GM23248 (cell line): ENCODE measurements around the gene PAX1. TPM values are rescaled to one million over a fixed set of nuclear protein-coding genes. Genes with fewer than 3 reads are reported as not detected.

Source experiments
- DNase-seq: peaks from one replicate; pipeline ENCODE4 v3.0.0-alpha.2; 2015
- H2AFZ ChIP-seq: fragments of 200-600 bp; sonication (generic); 2 replicates; pipeline ENCODE4 v1.6.1; 2016; ENCODE audit warnings: antibody characterized with exemption
- H3F3A ChIP-seq: fragments of 200-600 bp; sonication (generic); 2 replicates; pipeline ENCODE4 v1.6.1; 2016; ENCODE audit warnings: mild to moderate bottlenecking, antibody characterized with exemption, mixed run types; ENCODE audit not compliant: insufficient read depth
- H3K27ac ChIP-seq: fragments of 200-600 bp; sonication (generic); 2 replicates; pipeline ENCODE4 v1.5.1; 2016; ENCODE audit warnings: mild to moderate bottlenecking
- H3K27me3 ChIP-seq: fragments of 200-600 bp; sonication (generic); replicated peaks from 2 replicates; pipeline ENCODE4 v1.6.1; 2016; ENCODE audit warnings: mild to moderate bottlenecking; ENCODE audit not compliant: insufficient read depth
- H3K36me3 ChIP-seq: fragments of 200-600 bp; sonication (generic); 2 replicates; pipeline ENCODE4 v1.6.1; 2016; ENCODE audit warnings: low read depth, mild to moderate bottlenecking
- H3K4me1 ChIP-seq: fragments of 200-600 bp; sonication (generic); 2 replicates; pipeline ENCODE4 v1.6.1; 2016; ENCODE audit warnings: mild to moderate bottlenecking; ENCODE audit not compliant: insufficient read depth
- H3K4me2 ChIP-seq: fragments of 200-600 bp; sonication (generic); one replicate; pipeline ENCODE4 v1.6.1; 2016; ENCODE audit warnings: mild to moderate bottlenecking; ENCODE audit not compliant: unreplicated experiment
- H3K4me3 ChIP-seq: fragments of 200-600 bp; sonication (generic); 2 replicates; pipeline ENCODE4 v1.5.1; 2016; ENCODE audit warnings: mild to moderate bottlenecking
- H3K79me2 ChIP-seq: fragments of 200-600 bp; sonication (generic); 2 replicates; pipeline ENCODE4 v1.6.1; 2016; ENCODE audit warnings: mild to moderate bottlenecking; ENCODE audit not compliant: insufficient read depth
- H3K9ac ChIP-seq: fragments of 200-600 bp; sonication (generic); 2 replicates; pipeline ENCODE4 v1.6.1; 2016; ENCODE audit warnings: mild to moderate bottlenecking
- H3K9me2 ChIP-seq: fragments of 200-600 bp; sonication (generic); 2 replicates; pipeline ENCODE4 v1.6.1; 2016; ENCODE audit warnings: mixed run types, mild to moderate bottlenecking, moderate library complexity; ENCODE audit not compliant: insufficient read depth
- H3K9me3 ChIP-seq: fragments of 200-600 bp; sonication (generic); one replicate; pipeline ENCODE4 v1.6.1; 2017; ENCODE audit warnings: low read depth
- H4K20me1 ChIP-seq: fragments of 200-600 bp; sonication (generic); 2 replicates; pipeline ENCODE4 v1.6.0; 2016; ENCODE audit not compliant: insufficient read depth
- EZH2 ChIP-seq: fragments of 200-600 bp; sonication (generic); IDR thresholded peaks from 2 replicates; pipeline ENCODE4 v1.6.1; 2018; ENCODE audit warnings: antibody characterized with exemption, mild to moderate bottlenecking; ENCODE audit not compliant: insufficient read depth, poor library complexity, severe bottlenecking
- EZH2phosphoT487 ChIP-seq: fragments of 200-600 bp; sonication (generic); IDR thresholded peaks from 2 replicates; pipeline ENCODE4 v1.6.1; 2018; ENCODE audit warnings: antibody characterized with exemption, moderate library complexity, mild to moderate bottlenecking, low read depth; ENCODE audit not compliant: insufficient read depth
- WGBS, 2 experiments: methylation state at CpG; one replicate each; pipeline ENCODE4 v1.1.6; 2015 to 2017; ENCODE audit warnings: low lambda C conversion rate in 2 of 2, low coverage in 1 of 2; ENCODE audit errors: missing lambda C conversion rate in 2 of 2; 5-methylcytosine and 5-hydroxymethylcytosine counted together
- in situ Hi-C: fragments of 300-500 bp; cut with MboI; formaldehyde crosslinking; loops from 2 replicates; pipeline ENCODE4 v1.15.0; 2020
- polyA plus RNA-seq: library from polyadenylated mRNA; unstranded; fragments of >200 nt; fragmentation: Nextera tagmentation; extraction: Ambion mirVana; gene quantifications from 2 replicates; pipeline ENCODE4 v1.2.1, GENCODE V29; 2016
- total RNA-seq: library from RNA; depleted of rRNA; stranded (reverse); fragments of >200 nt; shearing (Covaris generic); gene quantifications from 2 replicates; pipeline ENCODE4 v1.2.3, GENCODE V29; 2014

Gene PAX1
- total and polyA plus RNA-seq, 2 experiments from 2014 or later: not detected

DNA sequence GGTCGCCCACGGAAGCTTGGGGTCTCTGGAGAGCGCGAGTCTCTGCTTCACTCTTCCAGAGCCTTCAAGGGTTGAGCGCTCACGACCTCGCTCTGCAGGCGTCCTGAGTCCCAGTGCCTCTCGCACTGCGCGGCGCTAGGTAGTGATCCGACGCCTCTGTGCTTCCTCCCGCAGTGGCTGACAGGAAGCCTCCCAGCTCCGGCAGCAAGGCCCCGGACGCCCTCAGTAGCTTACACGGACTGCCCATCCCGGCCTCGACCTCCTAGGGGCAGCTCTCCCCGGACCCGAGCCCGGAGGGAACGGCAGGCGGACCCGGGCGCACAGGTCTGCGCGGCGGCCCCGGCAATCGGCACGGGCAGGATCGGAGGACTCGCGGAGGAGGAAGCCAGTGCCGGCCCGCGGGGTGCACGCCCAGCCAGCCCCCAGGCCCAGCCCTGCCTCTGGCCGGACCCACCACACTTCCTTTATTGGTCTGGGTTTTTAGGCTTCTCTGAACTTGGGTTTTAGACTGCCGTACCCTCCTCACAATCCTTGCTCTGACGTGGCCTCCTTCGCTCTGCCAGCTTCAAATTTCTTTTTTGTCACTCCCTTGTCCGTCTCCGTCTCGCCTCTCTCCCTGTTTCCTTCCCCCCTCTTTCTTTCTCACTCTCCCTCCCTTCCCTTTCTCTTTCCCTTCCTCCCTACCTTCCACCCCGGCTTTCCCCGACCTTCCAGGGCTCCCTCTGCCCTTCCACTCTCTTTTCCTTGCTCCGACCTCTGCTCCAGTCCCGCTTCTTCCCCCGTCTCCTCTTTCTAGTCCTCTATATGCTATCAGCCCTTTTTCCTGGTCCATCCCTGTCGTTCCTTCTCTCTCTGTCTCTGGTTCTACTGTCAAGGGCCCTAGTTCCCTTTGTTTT lies 9.1 kb downstream of the PAX1 start:
- H2AFZ ChIP-seq: no peak overlapping the region
- no peaks in the 10 kb centered on the region for H3K79me2 ChIP-seq
- no peaks in the 10 kb centered on the region for H3K9me2 ChIP-seq
- no peaks in the 10 kb centered on the region for H4K20me1 ChIP-seq
- 71 to 77% methylated on average over 47 to 54 of the region's 54 CpGs for WGBS, 2 experiments
- TF ChIP-seq EZH2phosphoT487 (no peak), EZH2 (no peak)
- H3K4me2 ChIP-seq: no peak overlapping the region
- H3K4me1 ChIP-seq: no peaks in the 10 kb centered on the region
- no peak overlapping the region for H3K9ac ChIP-seq
- H3K27ac ChIP-seq: no peak overlapping the region
- no peaks in the 10 kb centered on the region for H3K9me3 ChIP-seq
- DNase-seq: no peak
- in situ Hi-C loops: loop anchor here (25.0 kb wide), 1 partner anchor 398 kb away; no protein-coding TSS in a partner anchor
- H3K27me3 ChIP-seq: peaks cover 4% of the 10 kb centered on the region; the same call in 1 of the 2 replicates
- no peaks in the 10 kb centered on the region for H3F3A ChIP-seq
- no peaks in the 10 kb centered on the region for H3K36me3 ChIP-seq
- H3K4me3 ChIP-seq: no peak overlapping the region

DNA sequence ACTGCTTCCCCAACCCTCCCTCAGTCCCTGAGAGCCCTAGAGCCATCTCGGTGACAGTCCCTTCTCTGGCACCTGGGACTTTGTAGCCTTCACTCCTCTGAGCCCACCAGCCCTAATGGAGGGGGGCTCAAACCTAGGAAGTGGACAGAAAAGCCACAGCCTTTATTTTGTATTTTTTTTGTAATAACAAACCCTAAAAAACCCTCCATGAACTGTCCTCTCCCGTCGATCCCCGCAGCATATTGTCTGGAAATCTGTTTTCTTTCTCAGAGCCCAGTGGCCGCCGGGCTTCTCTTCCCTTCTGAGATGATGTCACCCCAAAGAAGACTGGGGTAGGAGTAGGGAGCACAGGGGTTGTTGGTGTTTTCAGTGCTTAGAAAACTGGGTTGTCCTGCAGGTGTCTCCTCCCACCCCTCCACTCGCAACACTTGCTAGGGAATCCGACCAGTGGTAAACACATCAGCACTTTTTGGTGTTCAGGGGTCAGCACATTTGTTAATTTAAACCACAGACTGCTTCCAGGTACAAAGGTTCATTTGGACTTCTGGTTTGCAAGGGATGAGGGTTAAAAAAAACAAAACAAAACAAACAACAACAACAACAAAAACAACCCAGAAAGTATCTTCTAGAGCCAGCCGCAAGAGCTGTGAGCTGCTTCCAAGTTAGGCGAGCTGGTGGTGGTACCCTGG lies 9.9 kb downstream of the PAX1 start:
- no peak overlapping the region for H3K27ac ChIP-seq
- peaks cover 4% of the 10 kb centered on the region; the same call in 1 of the 2 replicates for H3K27me3 ChIP-seq
- no peaks in the 10 kb centered on the region for H4K20me1 ChIP-seq
- no peak for DNase-seq
- WGBS, 2 experiments: 48 to 52% methylated on average over 10 of the region's 10 CpGs
- H3K9ac ChIP-seq: no peak overlapping the region
- no peaks in the 10 kb centered on the region for H3K79me2 ChIP-seq
- no peak overlapping the region for H3K4me3 ChIP-seq
- no peak overlapping the region for H2AFZ ChIP-seq
- H3K4me1 ChIP-seq: no peaks in the 10 kb centered on the region
- no peaks in the 10 kb centered on the region for H3F3A ChIP-seq
- TF ChIP-seq EZH2phosphoT487: no peak
- TF ChIP-seq EZH2: no peak
- no peaks in the 10 kb centered on the region for H3K9me2 ChIP-seq
- no peaks in the 10 kb centered on the region for H3K9me3 ChIP-seq
- in situ Hi-C loops: loop anchor here (25.0 kb wide), 1 partner anchor 397 kb away; no protein-coding TSS in a partner anchor
- no peaks in the 10 kb centered on the region for H3K36me3 ChIP-seq
- no peak overlapping the region for H3K4me2 ChIP-seq

DNA sequence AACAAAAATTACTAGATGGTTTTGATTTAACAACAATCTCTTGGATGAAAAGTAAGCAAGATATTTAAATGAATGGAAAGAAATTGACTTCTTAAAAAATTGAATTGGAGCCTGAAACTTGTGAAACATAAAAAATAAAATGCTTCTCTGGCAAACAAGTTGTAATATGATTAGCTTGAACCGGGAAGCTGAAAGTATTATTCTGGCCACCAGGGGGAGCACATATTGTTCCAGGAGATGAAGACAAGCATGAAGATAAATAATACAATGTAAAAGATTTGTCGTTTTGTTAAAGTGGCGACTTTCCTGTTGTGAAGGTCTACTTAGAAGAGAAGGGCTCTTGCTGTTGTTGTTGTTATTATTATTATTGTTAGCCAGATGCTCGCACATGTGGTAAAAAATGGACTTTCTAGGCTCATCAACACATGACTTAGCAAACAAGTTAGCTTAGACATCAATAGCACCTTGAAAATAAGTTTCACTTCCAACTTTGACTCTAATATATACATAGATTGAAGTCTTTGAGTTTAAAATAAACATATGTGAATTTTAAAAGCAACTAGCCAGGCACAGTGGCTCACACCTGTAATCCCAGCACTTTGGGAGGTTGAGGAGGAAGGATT lies 14.2 kb downstream of the PAX1 start:
- peak; percentile 51 for DNase-seq
- Histone ChIP-seq H3F3A (no peaks in the 10 kb centered on the region), H3K4me3 (no peak overlapping the region), H4K20me1 (no peaks in the 10 kb centered on the region), H2AFZ (no peak overlapping the region), H3K36me3 (no peaks in the 10 kb centered on the region), H3K9me2 (no peaks in the 10 kb centered on the region), H3K4me2 (no peak overlapping the region), H3K27ac (no peak overlapping the region), H3K79me2 (no peaks in the 10 kb centered on the region), H3K27me3 (peaks cover 4% of the 10 kb centered on the region; the same call in 1 of the 2 replicates), H3K9me3 (no peaks in the 10 kb centered on the region), H3K4me1 (no peaks in the 10 kb centered on the region), H3K9ac (no peak overlapping the region)
- TF ChIP-seq EZH2phosphoT487 (no peak), EZH2 (no peak)
- WGBS, 2 experiments: 1 to 3% methylated on average over 4 of the region's 4 CpGs
- in situ Hi-C loops: loop anchor here (25.0 kb wide), 1 partner anchor 393 kb away; no protein-coding TSS in a partner anchor

DNA sequence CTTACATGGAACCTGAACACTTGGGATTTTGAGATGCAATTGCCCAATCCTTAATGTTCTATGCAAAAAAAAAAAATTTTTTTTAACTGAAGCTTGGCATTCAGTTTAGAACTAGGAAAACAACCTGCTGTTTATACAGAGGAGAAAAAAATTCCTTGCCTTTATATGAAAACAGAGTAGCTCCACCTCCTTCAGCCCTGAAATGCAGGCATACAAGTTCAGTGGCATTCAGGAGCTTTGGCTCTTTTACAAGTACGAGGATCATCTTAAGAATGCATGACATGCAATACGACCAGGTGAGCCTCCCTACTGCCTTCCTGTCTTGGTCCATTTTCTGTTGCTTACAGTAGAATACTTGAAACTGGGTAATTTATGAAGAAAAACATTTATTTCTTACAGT lies 20.4 kb downstream of the PAX1 start:
- Histone ChIP-seq H3K27ac (no peak overlapping the region), H3K27me3 (no peaks in the 10 kb centered on the region), H2AFZ (no peak overlapping the region), H3K9me2 (no peaks in the 10 kb centered on the region), H3K4me2 (no peak overlapping the region), H3K9ac (no peak overlapping the region), H3K4me3 (no peak overlapping the region), H4K20me1 (no peaks in the 10 kb centered on the region), H3K79me2 (no peaks in the 10 kb centered on the region), H3K9me3 (no peaks in the 10 kb centered on the region), H3F3A (no peaks in the 10 kb centered on the region), H3K36me3 (no peaks in the 10 kb centered on the region), H3K4me1 (no peaks in the 10 kb centered on the region)
- no peak for DNase-seq
- TF ChIP-seq EZH2 (no peak), EZH2phosphoT487 (no peak)
- WGBS, 2 experiments: 24 to 29% methylated on average over 2 of the region's 2 CpGs
- in situ Hi-C loops: no loop called here
